ENCODE measurements around the gene TET3. TPM values are rescaled to one million over a fixed set of nuclear protein-coding genes. Genes with fewer than 3 reads are reported as not detected.
A peak's percentile ranks its signal among the peaks of the same experiment; 100 is the strongest.

Gene TET3
- total and polyA plus RNA-seq, 9 of the 15 experiments (the other 6 are each of a cell fraction or from before 2014, with no cell fraction given): 0.35 to 16.3 (median 5.5) TPM

- TF ChIP-seq NFYB (IDR thresholded peaks at IDR 0.05; ENCODE audit: extremely low read depth, insufficient read length): no peak
- no peak for TF ChIP-seq ZFPM2 (CRISPR knock-in tag; IDR thresholded peaks at IDR 0.05)
- peak; percentile 18 for TF ChIP-seq TBP (optimal IDR thresholded peaks at IDR 0.05; ENCODE audit: low read depth, low read length)
These were observed 1.1 kb upstream of the TET3 start (continued) for GRCh38 chr2:73983322-73984202.

DNA sequence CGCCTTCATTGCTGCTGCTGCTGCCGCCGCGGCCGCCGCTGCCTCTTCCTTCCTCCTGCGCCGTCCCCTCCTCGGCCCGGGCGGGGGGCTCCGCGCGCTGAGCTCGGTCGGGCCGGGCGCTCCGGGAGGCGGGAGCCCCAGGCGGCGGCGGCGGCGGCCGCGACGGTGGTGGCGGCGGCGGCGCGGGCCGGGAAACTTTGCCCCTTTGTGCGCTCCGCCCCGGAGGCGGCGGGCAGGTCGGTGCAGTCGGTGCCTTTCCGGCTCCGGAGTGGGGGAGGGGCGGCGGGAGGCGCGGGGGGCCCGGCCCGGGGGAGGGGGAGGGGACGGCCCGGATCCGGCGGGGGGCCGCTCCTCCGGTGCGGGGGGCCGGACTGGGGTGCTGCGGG is 205 bp downstream of the TET3 start:
- FAIRE-seq (no peak), DNase-seq (ENCODE audit: extremely low read depth in 1 of 4, low spot score in 3 of 4) (peak in 1 of 4 experiments; percentile 57), ATAC-seq (no peak)
- Histone ChIP-seq H3K79me2 (ENCODE audit: control insufficient read depth, insufficient read depth, low read length) (peaks cover 60% of the 10 kb centered on the region), H3K9ac (ENCODE audit: insufficient read depth in 1 of 2, low read depth in 2 of 2, low read length in 2 of 2) (peak overlapping the region; percentile 77 to 94; a peak in 3 of 4 replicates), H4K20me1 (replicated peaks; ENCODE audit: control insufficient read depth, insufficient read depth, low read length) (peaks cover 24% of the 10 kb centered on the region; the same call in 1 of the 2 replicates), H3K4me1 (replicated peaks in 1 of 2; ENCODE audit: control insufficient read depth in 2 of 2, insufficient read depth in 2 of 2, low read length in 2 of 2) (peaks cover 69% of the 10 kb centered on the region in 2 experiments), H3K9me3 (replicated peaks; ENCODE audit: control insufficient read depth, insufficient read depth, low read depth, low read length) (no peaks in the 10 kb centered on the region), H3K27me3 (ENCODE audit: control insufficient read depth in 2 of 2, insufficient read depth in 2 of 2, low read length in 2 of 2) (no peaks in the 10 kb centered on the region), H3K27ac (ENCODE audit: extremely low read depth, low read depth, low read length) (peak overlapping the region; percentile 83), H3K36me3 (ENCODE audit: control insufficient read depth, insufficient read depth, low read length) (peaks cover 35% of the 10 kb centered on the region), H3K4me3 (peak overlapping the region; percentile 39), H2AFZ (ENCODE audit: low read depth, low read length) (no peak overlapping the region), H3K9me1 (ENCODE audit: control insufficient read depth, insufficient read depth, low read length) (peaks cover 6% of the 10 kb centered on the region), H3K4me2 (ENCODE audit: insufficient read depth, low read length) (peak overlapping the region; percentile 71; the same call in 1 of the 2 replicates)
- 0% methylated on average over 12 of the region's 58 CpGs for WGBS (ENCODE audit: insufficient coverage, low coverage, missing lambda C conversion rate)
- in situ Hi-C loops (cut with MboI) (no loop called here), intact Hi-C loops (cut with micrococcal nuclease) (loop anchor here (10.0 kb wide), 1 partner anchor 160 kb away; the partner anchor contains the start of gene STAMBP)
- BruUV-seq (replicated peaks): no TSS peak
- ChIA-PET POLR2A (interaction anchor here (0.6 to 0.7 kb wide), 2 partner anchors 11 to 25 kb away, joined by 3 to 4 read pairs; no protein-coding TSS in a partner anchor), CTCF (ENCODE audit: low intra/inter-chr PET ratio) (interaction anchor here (0.6 kb wide), 1 partner anchor 161 kb away, joined by 3 read pairs; no protein-coding TSS in a partner anchor)
- TF ChIP-seq CCAR2 (IDR thresholded peaks at IDR 0.05; ENCODE audit: low read depth, low read length) (no peak), TRIM28 (IDR thresholded peaks at IDR 0.05) (no peak), SMARCA4 (IDR thresholded peaks at IDR 0.05) (no peak), ZNF41 (CRISPR knock-in tag; conservative IDR thresholded peaks at IDR 0.05) (no peak), TAF9B (IDR thresholded peaks at IDR 0.05; ENCODE audit: partially characterized antibody) (no peak), POLR2G (IDR thresholded peaks at IDR 0.05; ENCODE audit: low read depth, low read length) (peak; percentile 68), IFI16 (CRISPR knock-in tag; IDR thresholded peaks at IDR 0.05) (no peak), PML (IDR thresholded peaks at IDR 0.05; ENCODE audit: low read length) (no peak), HNRNPLL (IDR thresholded peaks at IDR 0.05; ENCODE audit: low read depth, low read length, poor library complexity, severe bottlenecking) (no peak), RB1 (IDR thresholded peaks at IDR 0.05; ENCODE audit: low read depth) (0 out of 2 replicates have a peak, but pooled peaks have one; percentile 23), SRSF1 (IDR thresholded peaks at IDR 0.05; ENCODE audit: low read depth, low read length) (no peak), ZNF165 (CRISPR knock-in tag; IDR thresholded peaks at IDR 0.05; ENCODE audit: borderline replicate concordance) (no peak), ZNF740 (CRISPR knock-in tag; IDR thresholded peaks at IDR 0.05) (no peak), ZNF740 (tag; IDR thresholded peaks at IDR 0.05) (no peak), FOXJ2 (tag; IDR thresholded peaks at IDR 0.05) (no peak), SAP30 (IDR thresholded peaks at IDR 0.05; ENCODE audit: borderline replicate concordance, insufficient read depth, low read depth, low read length, poor library complexity, severe bottlenecking) (peak; percentile 8)
- TF ChIP-seq, protein P1, sequence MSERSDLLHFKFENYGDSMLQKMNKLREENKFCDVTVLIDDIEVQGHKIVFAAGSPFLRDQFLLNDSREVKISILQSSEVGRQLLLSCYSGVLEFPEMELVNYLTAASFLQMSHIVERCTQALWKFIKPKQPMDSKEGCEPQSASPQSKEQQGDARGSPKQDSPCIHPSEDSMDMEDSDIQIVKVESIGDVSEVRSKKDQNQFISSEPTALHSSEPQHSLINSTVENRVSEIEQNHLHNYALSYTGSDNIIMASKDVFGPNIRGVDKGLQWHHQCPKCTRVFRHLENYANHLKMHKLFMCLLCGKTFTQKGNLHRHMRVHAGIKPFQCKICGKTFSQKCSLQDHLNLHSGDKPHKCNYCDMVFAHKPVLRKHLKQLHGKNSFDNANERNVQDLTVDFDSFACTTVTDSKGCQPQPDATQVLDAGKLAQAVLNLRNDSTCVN (CRISPR knock-in tag; IDR thresholded peaks at IDR 0.05): no peak

Data from K562 (cell line).